ENCODE results near the gene GJB3. TPM values are rescaled to one million over a fixed set of nuclear protein-coding genes. Genes with fewer than 3 reads are reported as not detected.
"Not testable (repeated sequence)": the region's sequence is repeated elsewhere in the genome, so short reads cannot be mapped to it uniquely, and the experiment has no call there.

GJB3 gene
- total RNA-seq = not detected

- peak within 1 kb of the TSS; percentile 10 to 62 for H3K4me3 Mint-ChIP-seq
- H3K27me3 Mint-ChIP-seq (ENCODE audit: low read depth) = peaks cover 42% of the 10 kb centered on the region
- peaks cover 10% of the 10 kb centered on the region for H3K4me1 Mint-ChIP-seq (ENCODE audit: low read depth)
- ATAC-seq (replicated peaks in 1 of 2) (peak; percentile 50 to 70), DNase-seq (peak; percentile 33 to 34)
- H3K27ac Mint-ChIP-seq = no peak within 1 kb of the TSS
- no peaks in the 10 kb centered on the region for H3K9me3 Mint-ChIP-seq
- no peaks in the 10 kb centered on the region for H3K36me3 Mint-ChIP-seq (ENCODE audit: insufficient read depth in 2 of 2)
These were observed at the start of gene GJB3 for GRCh38 chr1:34781071-34781843. Gene GJB3 (plus strand): TSS chr1:34781214. CDS start chr1:34784763, 3,549 bp downstream.

GRCh38 chr1:34732831-34733230 lies 48.2 kb upstream of the GJB3 start:
- not testable (repeated sequence) for H3K27ac Mint-ChIP-seq; H3K27me3 Mint-ChIP-seq (ENCODE audit: low read depth); DNase-seq; H3K4me1 Mint-ChIP-seq (ENCODE audit: low read depth); H3K4me3 Mint-ChIP-seq; ATAC-seq (replicated peaks in 1 of 2); H3K36me3 Mint-ChIP-seq (ENCODE audit: insufficient read depth in 2 of 2); H3K9me3 Mint-ChIP-seq

DNA sequence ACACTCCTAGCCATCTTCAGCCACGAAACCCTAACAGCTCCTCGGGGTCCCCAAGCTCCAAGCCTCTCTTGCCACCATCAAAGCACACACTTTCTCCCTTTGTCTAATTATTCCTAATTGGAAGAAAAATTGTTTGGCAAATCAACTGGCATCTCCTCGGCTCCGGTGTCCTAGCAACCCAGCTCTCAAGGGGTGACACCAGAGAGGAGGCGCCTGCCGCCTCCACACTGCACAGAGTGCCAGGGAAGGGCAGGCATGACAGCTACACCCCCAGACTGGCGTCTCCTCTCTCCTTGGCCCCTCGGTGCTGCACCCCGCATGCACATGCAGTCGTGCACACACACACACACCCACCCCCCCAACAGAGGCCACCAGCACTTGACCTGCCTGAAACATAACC lies 44.3 kb upstream of the GJB3 start:
- no peak for DNase-seq
- peaks cover 5% of the 10 kb centered on the region for H3K27me3 Mint-ChIP-seq (ENCODE audit: low read depth)
- H3K4me3 Mint-ChIP-seq = no peak overlapping the region
- H3K4me1 Mint-ChIP-seq (ENCODE audit: low read depth) = no peaks in the 10 kb centered on the region
- H3K36me3 Mint-ChIP-seq (ENCODE audit: insufficient read depth in 2 of 2) = no peaks in the 10 kb centered on the region
- H3K27ac Mint-ChIP-seq = no peak overlapping the region
- H3K9me3 Mint-ChIP-seq = no peaks in the 10 kb centered on the region
- ATAC-seq (replicated peaks in 1 of 2) = no peak

- H3K27me3 Mint-ChIP-seq (ENCODE audit: low read depth) = not testable (repeated sequence)
These were observed 43.8 kb upstream of the GJB3 start for GRCh38 chr1:34737236-34737635.

DNA sequence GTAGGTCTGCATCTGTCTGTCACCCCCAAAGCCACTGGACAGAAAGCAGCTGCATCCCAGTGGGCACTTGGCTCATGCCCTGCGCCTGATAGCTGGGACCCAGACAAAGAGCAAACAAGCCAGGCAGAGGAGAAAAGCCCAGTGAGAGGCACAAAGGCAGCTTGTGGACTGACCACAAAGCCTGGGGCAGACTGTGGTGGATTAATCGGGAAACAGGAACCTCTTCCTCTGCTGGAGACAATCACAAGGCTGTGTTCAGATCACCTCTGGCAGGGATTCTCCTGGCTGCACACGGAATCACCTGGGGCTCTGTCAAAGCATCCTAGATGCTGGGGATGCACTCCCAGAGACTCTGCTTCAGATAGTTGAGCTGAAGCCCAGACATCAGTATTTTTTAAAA lies 41.4 kb upstream of the GJB3 start:
- no peak for DNase-seq
- no peak for ATAC-seq (replicated peaks in 1 of 2)
- Mint-ChIP-seq H3K4me1 (ENCODE audit: low read depth) (no peaks in the 10 kb centered on the region), H3K27me3 (ENCODE audit: low read depth) (no peaks in the 10 kb centered on the region), H3K36me3 (ENCODE audit: insufficient read depth in 2 of 2) (no peaks in the 10 kb centered on the region), H3K27ac (no peak overlapping the region), H3K4me3 (no peak overlapping the region), H3K9me3 (no peaks in the 10 kb centered on the region)

More at GRCh38 chr1:34737236-34737635, 43.8 kb upstream of the GJB3 start:
- DNase-seq; H3K4me1 Mint-ChIP-seq (ENCODE audit: low read depth); H3K9me3 Mint-ChIP-seq; H3K4me3 Mint-ChIP-seq; H3K27ac Mint-ChIP-seq; H3K36me3 Mint-ChIP-seq (ENCODE audit: insufficient read depth in 2 of 2); ATAC-seq (replicated peaks in 1 of 2): not testable (repeated sequence)

DNA sequence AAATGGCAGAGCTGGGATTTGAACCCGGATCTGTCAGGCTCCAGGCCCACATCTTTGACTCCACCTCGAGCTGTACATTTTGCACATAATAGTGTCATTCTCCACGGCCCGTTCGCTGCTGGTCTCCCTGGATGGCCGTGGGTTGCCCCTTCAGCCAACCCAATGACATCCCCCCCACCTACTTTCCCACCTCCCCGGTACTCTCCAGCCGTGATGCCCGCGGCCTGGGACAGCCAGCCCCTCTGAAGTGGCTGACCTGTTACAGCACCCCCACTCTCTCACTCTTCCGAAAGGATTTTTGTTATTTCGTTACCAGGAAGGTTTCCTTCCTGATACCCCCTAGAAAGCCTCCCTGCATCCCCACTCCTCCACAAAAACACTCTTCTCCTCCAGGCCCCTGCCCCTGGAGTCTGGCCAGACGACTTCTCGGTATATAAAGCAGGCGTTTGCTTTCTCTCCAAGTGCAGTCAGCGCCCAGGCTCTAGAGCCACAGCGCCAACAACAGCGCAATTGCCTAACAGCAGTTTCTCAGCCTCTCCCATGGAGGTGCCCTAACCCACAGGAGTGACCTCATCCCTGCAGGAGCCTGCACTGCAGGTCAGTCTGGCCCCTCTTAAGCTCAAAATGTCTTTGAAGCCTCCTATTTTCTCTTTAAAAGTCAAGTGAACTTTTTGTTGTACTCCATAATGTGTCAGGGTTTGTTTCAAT lies 40.7 kb upstream of the GJB3 start:
- ATAC-seq (replicated peaks in 1 of 2) (no peak), DNase-seq (no peak)
- Mint-ChIP-seq H3K4me1 (ENCODE audit: low read depth) (no peaks in the 10 kb centered on the region), H3K4me3 (no peak overlapping the region), H3K27ac (no peak overlapping the region), H3K9me3 (no peaks in the 10 kb centered on the region), H3K27me3 (ENCODE audit: low read depth) (no peaks in the 10 kb centered on the region), H3K36me3 (ENCODE audit: insufficient read depth in 2 of 2) (no peaks in the 10 kb centered on the region)

GRCh38 chr1:34742667-34743270 lies 38.2 kb upstream of the GJB3 start:
- H3K27ac Mint-ChIP-seq = no peak overlapping the region
- H3K4me3 Mint-ChIP-seq = no peak overlapping the region
- H3K27me3 Mint-ChIP-seq (ENCODE audit: low read depth) = no peaks in the 10 kb centered on the region
- DNase-seq (peak; percentile 79 to 88), ATAC-seq (replicated peaks in 1 of 2) (peak; percentile 88 to 92)
- H3K9me3 Mint-ChIP-seq = no peaks in the 10 kb centered on the region
- no peaks in the 10 kb centered on the region for H3K36me3 Mint-ChIP-seq (ENCODE audit: insufficient read depth in 2 of 2)
- no peaks in the 10 kb centered on the region for H3K4me1 Mint-ChIP-seq (ENCODE audit: low read depth)

DNA sequence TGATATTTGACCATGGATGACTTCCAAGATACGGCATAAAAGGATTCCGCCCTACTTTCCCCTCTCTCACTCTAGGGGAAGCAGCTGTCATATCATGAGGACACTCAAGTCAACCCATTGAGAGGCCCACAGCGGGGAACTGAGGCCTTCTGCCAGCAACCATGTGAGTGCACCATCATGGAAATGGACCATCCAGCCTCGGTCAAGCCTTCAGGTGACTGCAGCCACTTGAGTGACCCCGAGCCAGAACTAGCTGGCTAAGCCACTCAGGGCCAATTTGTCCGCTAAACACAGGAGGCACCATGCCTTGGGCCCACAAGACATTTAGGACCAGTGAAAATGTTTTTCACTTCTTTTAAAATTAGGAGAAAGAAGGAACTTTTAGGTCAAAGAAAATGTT lies 37.2 kb upstream of the GJB3 start:
- no peak overlapping the region for H3K4me3 Mint-ChIP-seq
- H3K36me3 Mint-ChIP-seq (ENCODE audit: insufficient read depth in 2 of 2) = no peaks in the 10 kb centered on the region
- H3K27ac Mint-ChIP-seq = no peak overlapping the region
- no peak for ATAC-seq (replicated peaks in 1 of 2)
- DNase-seq = no peak
- no peaks in the 10 kb centered on the region for H3K9me3 Mint-ChIP-seq
- H3K4me1 Mint-ChIP-seq (ENCODE audit: low read depth) = no peaks in the 10 kb centered on the region
- H3K27me3 Mint-ChIP-seq (ENCODE audit: low read depth) = no peaks in the 10 kb centered on the region

GRCh38 chr1:34744851-34745250 lies 36.2 kb upstream of the GJB3 start:
- no peak overlapping the region for H3K27ac Mint-ChIP-seq
- ATAC-seq (replicated peaks in 1 of 2) (no peak), DNase-seq (no peak)
- no peaks in the 10 kb centered on the region for H3K36me3 Mint-ChIP-seq (ENCODE audit: insufficient read depth in 2 of 2)
- H3K27me3 Mint-ChIP-seq (ENCODE audit: low read depth) = peaks cover 6% of the 10 kb centered on the region
- no peak overlapping the region for H3K4me3 Mint-ChIP-seq
- no peaks in the 10 kb centered on the region for H3K4me1 Mint-ChIP-seq (ENCODE audit: low read depth)
- no peaks in the 10 kb centered on the region for H3K9me3 Mint-ChIP-seq

GRCh38 chr1:34745666-34746065 lies 35.3 kb upstream of the GJB3 start:
- DNase-seq (no peak), ATAC-seq (replicated peaks in 1 of 2) (no peak)
- Mint-ChIP-seq H3K4me1 (ENCODE audit: low read depth) (no peaks in the 10 kb centered on the region), H3K4me3 (no peak overlapping the region), H3K27ac (no peak overlapping the region), H3K36me3 (ENCODE audit: insufficient read depth in 2 of 2) (no peaks in the 10 kb centered on the region), H3K27me3 (ENCODE audit: low read depth) (peaks cover 7% of the 10 kb centered on the region), H3K9me3 (no peaks in the 10 kb centered on the region)

DNA sequence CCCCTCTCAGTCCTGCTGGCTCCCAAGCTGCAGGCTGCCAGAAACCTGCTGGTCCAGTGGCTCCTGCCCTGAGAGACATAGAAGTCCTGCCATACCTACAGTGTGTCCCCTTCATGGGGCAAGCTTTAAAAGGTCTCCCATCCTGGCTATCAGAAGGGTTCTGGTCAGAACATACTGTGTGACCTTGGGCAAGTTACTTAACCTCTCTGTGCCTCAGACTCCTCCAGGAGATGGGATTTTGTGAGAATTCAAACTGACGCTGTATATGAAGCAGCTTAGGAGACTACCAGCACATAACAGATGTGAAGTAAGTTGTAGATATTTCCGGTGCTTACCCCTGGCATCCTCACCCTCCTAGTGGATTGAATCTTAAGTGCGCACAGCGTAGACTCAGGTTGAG lies 34.9 kb upstream of the GJB3 start:
- ATAC-seq (replicated peaks in 1 of 2) = no peak
- Mint-ChIP-seq H3K4me1 (ENCODE audit: low read depth) (no peaks in the 10 kb centered on the region), H3K27ac (no peak overlapping the region), H3K9me3 (no peaks in the 10 kb centered on the region), H3K27me3 (ENCODE audit: low read depth) (peaks cover 7% of the 10 kb centered on the region), H3K4me3 (no peak overlapping the region), H3K36me3 (ENCODE audit: insufficient read depth in 2 of 2) (no peaks in the 10 kb centered on the region)
- no peak for DNase-seq

GRCh38 chr1:34746785-34747637 lies 34.0 kb upstream of the GJB3 start:
- Mint-ChIP-seq H3K27ac (no peak overlapping the region), H3K9me3 (no peaks in the 10 kb centered on the region), H3K4me3 (no peak overlapping the region), H3K27me3 (ENCODE audit: low read depth) (peaks cover 7% of the 10 kb centered on the region), H3K4me1 (ENCODE audit: low read depth) (no peaks in the 10 kb centered on the region), H3K36me3 (ENCODE audit: insufficient read depth in 2 of 2) (no peaks in the 10 kb centered on the region)
- ATAC-seq (replicated peaks in 1 of 2) (no peak), DNase-seq (no peak)

GRCh38 chr1:34747638-34747941 lies 33.4 kb upstream of the GJB3 start:
- Mint-ChIP-seq H3K9me3 (no peaks in the 10 kb centered on the region), H3K4me1 (ENCODE audit: low read depth) (no peaks in the 10 kb centered on the region), H3K27ac (no peak overlapping the region), H3K4me3 (no peak overlapping the region), H3K36me3 (ENCODE audit: insufficient read depth in 2 of 2) (no peaks in the 10 kb centered on the region), H3K27me3 (ENCODE audit: low read depth) (peaks cover 7% of the 10 kb centered on the region)
- no peak for ATAC-seq (replicated peaks in 1 of 2)
- DNase-seq = no peak
